Measurements from ENCODE around the gene ZNF274.
"Not testable (repeated sequence)": the region's sequence is repeated elsewhere in the genome, so short reads cannot be mapped to it uniquely, and the experiment has no call there.

ZNF274 gene

GRCh38 chr19:58237324-58237723, 54.5 kb downstream of the ZNF274 start:
- Mint-ChIP-seq H3K9me3 (peaks cover 87% of the 10 kb centered on the region), H3K36me3 (ENCODE audit: low read depth) (peaks cover 100% of the 10 kb centered on the region), H3K4me1 (no peaks in the 10 kb centered on the region), H3K27me3 (ENCODE audit: low read depth) (no peaks in the 10 kb centered on the region), H3K4me3 (no peak overlapping the region), H3K27ac (no peak overlapping the region)
- TF ChIP-seq CTCF (IDR thresholded peaks at IDR 0.05; ENCODE audit: unreplicated experiment in 3 of 3) = no peak

- H3K4me1 Mint-ChIP-seq = no peaks in the 10 kb centered on the region
- H3K4me3 Mint-ChIP-seq = no peak overlapping the region
- TF ChIP-seq CTCF (IDR thresholded peaks at IDR 0.05; ENCODE audit: unreplicated experiment in 3 of 3) = no peak
- no peak overlapping the region for H3K27ac Mint-ChIP-seq
- H3K36me3 Mint-ChIP-seq (ENCODE audit: low read depth) = peaks cover 100% of the 10 kb centered on the region
- no peaks in the 10 kb centered on the region for H3K27me3 Mint-ChIP-seq (ENCODE audit: low read depth)
- H3K9me3 Mint-ChIP-seq = peaks cover 93% of the 10 kb centered on the region
Observed at GRCh38 chr19:58243351-58243750, 60.5 kb downstream of the ZNF274 start.

GRCh38 chr19:58248886-58249285, 66.0 kb downstream of the ZNF274 start:
- H3K27me3 Mint-ChIP-seq (ENCODE audit: low read depth) = no peaks in the 10 kb centered on the region
- peaks cover 100% of the 10 kb centered on the region for H3K36me3 Mint-ChIP-seq (ENCODE audit: low read depth)
- H3K9me3 Mint-ChIP-seq = peaks cover 91% of the 10 kb centered on the region
- no peak overlapping the region for H3K27ac Mint-ChIP-seq
- H3K4me1 Mint-ChIP-seq = no peaks in the 10 kb centered on the region
- no peak for TF ChIP-seq CTCF (IDR thresholded peaks at IDR 0.05; ENCODE audit: unreplicated experiment in 3 of 3)
- no peak overlapping the region for H3K4me3 Mint-ChIP-seq

GRCh38 chr19:58252102-58252685, 69.3 kb downstream of the ZNF274 start:
- no peaks in the 10 kb centered on the region for H3K27me3 Mint-ChIP-seq (ENCODE audit: low read depth)
- peaks cover 100% of the 10 kb centered on the region for H3K36me3 Mint-ChIP-seq (ENCODE audit: low read depth)
- no peak overlapping the region for H3K27ac Mint-ChIP-seq
- no peak overlapping the region for H3K4me3 Mint-ChIP-seq
- no peak for TF ChIP-seq CTCF (IDR thresholded peaks at IDR 0.05; ENCODE audit: unreplicated experiment in 3 of 3)
- H3K9me3 Mint-ChIP-seq = peaks cover 88% of the 10 kb centered on the region
- no peaks in the 10 kb centered on the region for H3K4me1 Mint-ChIP-seq

- H3K4me1 Mint-ChIP-seq; H3K27ac Mint-ChIP-seq; H3K27me3 Mint-ChIP-seq (ENCODE audit: low read depth); H3K4me3 Mint-ChIP-seq: not testable (repeated sequence)
- Mint-ChIP-seq H3K9me3 (peaks cover 92% of the 10 kb centered on the region), H3K36me3 (ENCODE audit: low read depth) (peaks cover 100% of the 10 kb centered on the region)
Observed at GRCh38 chr19:58258259-58258658, 75.4 kb downstream of the ZNF274 start.

GRCh38 chr19:58261600-58261967, 78.7 kb downstream of the ZNF274 start:
- no peak overlapping the region for H3K4me3 Mint-ChIP-seq

More at GRCh38 chr19:58261600-58261967, 78.7 kb downstream of the ZNF274 start:
- H3K27me3 Mint-ChIP-seq (ENCODE audit: low read depth) = peaks cover 3% of the 10 kb centered on the region
- peaks cover 100% of the 10 kb centered on the region for H3K36me3 Mint-ChIP-seq (ENCODE audit: low read depth)
- peaks cover 87% of the 10 kb centered on the region for H3K9me3 Mint-ChIP-seq
- H3K4me1 Mint-ChIP-seq = no peaks in the 10 kb centered on the region
- H3K27ac Mint-ChIP-seq = no peak overlapping the region
- TF ChIP-seq CTCF (IDR thresholded peaks at IDR 0.05; ENCODE audit: unreplicated experiment in 3 of 3) = no peak
